HEK293 (cell line): Measurements from ENCODE around the gene BBX.

Experiments
- CTCF ChIP-seq: fragments of 450-650 bp; formaldehyde crosslinking; IDR thresholded peaks from 2 replicates; pipeline ENCODE4 v1.5.1; 2016; ENCODE audit warnings: missing biosample characterization, missing genetic modification characterization
- TCF7L2 ChIP-seq: IDR thresholded peaks from 2 replicates; pipeline ENCODE4 v1.6.1; 2011; ENCODE audit warnings: low read depth, mild to moderate bottlenecking, inconsistent platforms, low read length, moderate library complexity, borderline replicate concordance
- ZNF202 ChIP-seq: fragments of 450-650 bp; formaldehyde crosslinking; IDR thresholded peaks from 2 replicates; pipeline ENCODE4 v1.5.1; 2016; ENCODE audit warnings: missing biosample characterization, missing genetic modification characterization, borderline replicate concordance
- ZNF302 ChIP-seq: fragments of 450-650 bp; formaldehyde crosslinking; IDR thresholded peaks from 2 replicates; pipeline ENCODE4 v1.5.1; 2016; ENCODE audit warnings: missing biosample characterization, missing genetic modification characterization, low read depth
- ZNF670 ChIP-seq: fragments of 450-650 bp; formaldehyde crosslinking; IDR thresholded peaks from 2 replicates; pipeline ENCODE4 v1.5.1; 2016; ENCODE audit warnings: missing biosample characterization, missing genetic modification characterization, low read depth
- ZNF830 ChIP-seq: fragments of 450-650 bp; IDR thresholded peaks from 2 replicates; pipeline ENCODE4 v1.5.0; 2018; ENCODE audit warnings: missing biosample characterization, missing genetic modification characterization, low read depth, mild to moderate bottlenecking, moderate library complexity
- TF ChIP-seq, protein P1 (sequence below): fragments of 450-650 bp; formaldehyde crosslinking; IDR thresholded peaks from 2 replicates; pipeline ENCODE4 v1.5.1; 2016; ENCODE audit warnings: missing biosample characterization, missing genetic modification characterization
- TF ChIP-seq, protein P2 (sequence below): fragments of 450-650 bp; formaldehyde crosslinking; IDR thresholded peaks from 2 replicates; pipeline ENCODE4 v1.5.1; 2016; ENCODE audit warnings: missing biosample characterization, missing genetic modification characterization
- TF ChIP-seq, protein P3 (sequence below): fragments of 450-650 bp; formaldehyde crosslinking; IDR thresholded peaks from 2 replicates; pipeline ENCODE4 v1.5.1; 2016; ENCODE audit warnings: missing biosample characterization, missing genetic modification characterization, low read depth
- TF ChIP-seq, protein P4 (sequence below): fragments of 450-650 bp; formaldehyde crosslinking; optimal IDR thresholded peaks from 2 replicates; pipeline ENCODE3; 2016; ENCODE audit warnings: missing biosample characterization, mild to moderate bottlenecking, missing genetic modification characterization

- no peak for TF ChIP-seq CTCF
- TF ChIP-seq TCF7L2, result no peak
- TF ChIP-seq ZNF670, result no peak
- TF ChIP-seq, protein P1, sequence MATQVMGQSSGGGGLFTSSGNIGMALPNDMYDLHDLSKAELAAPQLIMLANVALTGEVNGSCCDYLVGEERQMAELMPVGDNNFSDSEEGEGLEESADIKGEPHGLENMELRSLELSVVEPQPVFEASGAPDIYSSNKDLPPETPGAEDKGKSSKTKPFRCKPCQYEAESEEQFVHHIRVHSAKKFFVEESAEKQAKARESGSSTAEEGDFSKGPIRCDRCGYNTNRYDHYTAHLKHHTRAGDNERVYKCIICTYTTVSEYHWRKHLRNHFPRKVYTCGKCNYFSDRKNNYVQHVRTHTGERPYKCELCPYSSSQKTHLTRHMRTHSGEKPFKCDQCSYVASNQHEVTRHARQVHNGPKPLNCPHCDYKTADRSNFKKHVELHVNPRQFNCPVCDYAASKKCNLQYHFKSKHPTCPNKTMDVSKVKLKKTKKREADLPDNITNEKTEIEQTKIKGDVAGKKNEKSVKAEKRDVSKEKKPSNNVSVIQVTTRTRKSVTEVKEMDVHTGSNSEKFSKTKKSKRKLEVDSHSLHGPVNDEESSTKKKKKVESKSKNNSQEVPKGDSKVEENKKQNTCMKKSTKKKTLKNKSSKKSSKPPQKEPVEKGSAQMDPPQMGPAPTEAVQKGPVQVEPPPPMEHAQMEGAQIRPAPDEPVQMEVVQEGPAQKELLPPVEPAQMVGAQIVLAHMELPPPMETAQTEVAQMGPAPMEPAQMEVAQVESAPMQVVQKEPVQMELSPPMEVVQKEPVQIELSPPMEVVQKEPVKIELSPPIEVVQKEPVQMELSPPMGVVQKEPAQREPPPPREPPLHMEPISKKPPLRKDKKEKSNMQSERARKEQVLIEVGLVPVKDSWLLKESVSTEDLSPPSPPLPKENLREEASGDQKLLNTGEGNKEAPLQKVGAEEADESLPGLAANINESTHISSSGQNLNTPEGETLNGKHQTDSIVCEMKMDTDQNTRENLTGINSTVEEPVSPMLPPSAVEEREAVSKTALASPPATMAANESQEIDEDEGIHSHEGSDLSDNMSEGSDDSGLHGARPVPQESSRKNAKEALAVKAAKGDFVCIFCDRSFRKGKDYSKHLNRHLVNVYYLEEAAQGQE (tag by site-specific recombination), result no peak
- TF ChIP-seq ZNF302 (tag by site-specific recombination), result no peak
- TF ChIP-seq ZNF202 (tag by site-specific recombination), result no peak
- TF ChIP-seq, protein P2, sequence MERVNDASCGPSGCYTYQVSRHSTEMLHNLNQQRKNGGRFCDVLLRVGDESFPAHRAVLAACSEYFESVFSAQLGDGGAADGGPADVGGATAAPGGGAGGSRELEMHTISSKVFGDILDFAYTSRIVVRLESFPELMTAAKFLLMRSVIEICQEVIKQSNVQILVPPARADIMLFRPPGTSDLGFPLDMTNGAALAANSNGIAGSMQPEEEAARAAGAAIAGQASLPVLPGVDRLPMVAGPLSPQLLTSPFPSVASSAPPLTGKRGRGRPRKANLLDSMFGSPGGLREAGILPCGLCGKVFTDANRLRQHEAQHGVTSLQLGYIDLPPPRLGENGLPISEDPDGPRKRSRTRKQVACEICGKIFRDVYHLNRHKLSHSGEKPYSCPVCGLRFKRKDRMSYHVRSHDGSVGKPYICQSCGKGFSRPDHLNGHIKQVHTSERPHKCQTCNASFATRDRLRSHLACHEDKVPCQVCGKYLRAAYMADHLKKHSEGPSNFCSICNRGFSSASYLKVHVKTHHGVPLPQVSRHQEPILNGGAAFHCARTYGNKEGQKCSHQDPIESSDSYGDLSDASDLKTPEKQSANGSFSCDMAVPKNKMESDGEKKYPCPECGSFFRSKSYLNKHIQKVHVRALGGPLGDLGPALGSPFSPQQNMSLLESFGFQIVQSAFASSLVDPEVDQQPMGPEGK (tag by site-specific recombination), result no peak
- TF ChIP-seq ZNF830, result no peak
- TF ChIP-seq, protein P3, sequence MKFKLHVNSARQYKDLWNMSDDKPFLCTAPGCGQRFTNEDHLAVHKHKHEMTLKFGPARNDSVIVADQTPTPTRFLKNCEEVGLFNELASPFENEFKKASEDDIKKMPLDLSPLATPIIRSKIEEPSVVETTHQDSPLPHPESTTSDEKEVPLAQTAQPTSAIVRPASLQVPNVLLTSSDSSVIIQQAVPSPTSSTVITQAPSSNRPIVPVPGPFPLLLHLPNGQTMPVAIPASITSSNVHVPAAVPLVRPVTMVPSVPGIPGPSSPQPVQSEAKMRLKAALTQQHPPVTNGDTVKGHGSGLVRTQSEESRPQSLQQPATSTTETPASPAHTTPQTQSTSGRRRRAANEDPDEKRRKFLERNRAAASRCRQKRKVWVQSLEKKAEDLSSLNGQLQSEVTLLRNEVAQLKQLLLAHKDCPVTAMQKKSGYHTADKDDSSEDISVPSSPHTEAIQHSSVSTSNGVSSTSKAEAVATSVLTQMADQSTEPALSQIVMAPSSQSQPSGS, result no peak
- TF ChIP-seq, protein P4, sequence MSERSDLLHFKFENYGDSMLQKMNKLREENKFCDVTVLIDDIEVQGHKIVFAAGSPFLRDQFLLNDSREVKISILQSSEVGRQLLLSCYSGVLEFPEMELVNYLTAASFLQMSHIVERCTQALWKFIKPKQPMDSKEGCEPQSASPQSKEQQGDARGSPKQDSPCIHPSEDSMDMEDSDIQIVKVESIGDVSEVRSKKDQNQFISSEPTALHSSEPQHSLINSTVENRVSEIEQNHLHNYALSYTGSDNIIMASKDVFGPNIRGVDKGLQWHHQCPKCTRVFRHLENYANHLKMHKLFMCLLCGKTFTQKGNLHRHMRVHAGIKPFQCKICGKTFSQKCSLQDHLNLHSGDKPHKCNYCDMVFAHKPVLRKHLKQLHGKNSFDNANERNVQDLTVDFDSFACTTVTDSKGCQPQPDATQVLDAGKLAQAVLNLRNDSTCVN, result no peak
Measured at GRCh38 chr3:107683447-107683846, 160.7 kb downstream of the BBX start.
